ENCODE results near the gene INPP5A. TPM values are rescaled to one million over a fixed set of nuclear protein-coding genes. Genes with fewer than 3 reads are reported as not detected.
A peak's percentile ranks its signal among the peaks of the same experiment; 100 is the strongest.

Gene INPP5A
- total RNA-seq, 2 experiments from 2014 or later, result 7.4 to 7.5 TPM

GRCh38 chr10:132536877-132537683, 507 bp upstream of the INPP5A start:
- intact Hi-C loops (cut with micrococcal nuclease), result loop anchor here (1.0 to 5.0 kb wide), 8 partner anchors 38 to 636 kb away; partner anchors contain the start of genes LRRC27 and PPP2R2D

GRCh38 chr10:132538031-132538789, 623 bp downstream of the INPP5A start:
- CTCF ChIA-PET, result interaction anchor here (2.9 kb wide), 1 partner anchor 13 kb away, joined by 13 read pairs; no protein-coding TSS in a partner anchor
- POLR2A ChIA-PET, result no interaction called here
- Mint-ChIP-seq H3K4me3 (peak overlapping the region; percentile 85), H3K4me1 (ENCODE audit: low read depth) (peaks cover 52% of the 10 kb centered on the region), H3K27me3 (no peaks in the 10 kb centered on the region), H3K36me3 (peaks cover 4% of the 10 kb centered on the region), H3K27ac (peak overlapping the region; percentile 69), H3K9me3 (no peaks in the 10 kb centered on the region)
- intact Hi-C loops (cut with micrococcal nuclease), result loop anchor here (5.0 kb wide), 1 partner anchor 151 kb away; no protein-coding TSS in a partner anchor
- no peak for DNase-seq

More at GRCh38 chr10:132536877-132537683, 507 bp upstream of the INPP5A start:
- H3K9me3 Mint-ChIP-seq, result peaks cover 3% of the 10 kb centered on the region
- H3K27me3 Mint-ChIP-seq, result peaks cover 3% of the 10 kb centered on the region
- H3K4me3 Mint-ChIP-seq, result peak overlapping the region; percentile 61
- peak; percentile 100 for DNase-seq
- peaks cover 45% of the 10 kb centered on the region for H3K4me1 Mint-ChIP-seq (ENCODE audit: low read depth)
- CTCF ChIA-PET, result no interaction called here
- POLR2A ChIA-PET, result no interaction called here
- H3K36me3 Mint-ChIP-seq, result peaks cover 4% of the 10 kb centered on the region
- no peak overlapping the region for H3K27ac Mint-ChIP-seq

GRCh38 chr10:132538790-132539421, 1.3 kb downstream of the INPP5A start:
- H3K4me3 Mint-ChIP-seq, result peak overlapping the region; percentile 85
- H3K9me3 Mint-ChIP-seq, result no peaks in the 10 kb centered on the region
- no peak for DNase-seq
- ChIA-PET POLR2A (interaction anchor here (1.6 kb wide), 1 partner anchor 37 kb away, joined by 4 read pairs; no protein-coding TSS in a partner anchor), CTCF (interaction anchor here (2.9 kb wide), 1 partner anchor 12 kb away, joined by 13 read pairs; no protein-coding TSS in a partner anchor)
- H3K4me1 Mint-ChIP-seq (ENCODE audit: low read depth), result peaks cover 54% of the 10 kb centered on the region
- H3K27ac Mint-ChIP-seq, result peak overlapping the region; percentile 46
- no peaks in the 10 kb centered on the region for H3K27me3 Mint-ChIP-seq
- intact Hi-C loops (cut with micrococcal nuclease), result loop anchor here (5.0 kb wide), 1 partner anchor 152 kb away; no protein-coding TSS in a partner anchor
- H3K36me3 Mint-ChIP-seq, result peaks cover 4% of the 10 kb centered on the region

- Mint-ChIP-seq H3K9me3 (no peaks in the 10 kb centered on the region), H3K4me3 (peak overlapping the region; percentile 85), H3K27me3 (no peaks in the 10 kb centered on the region), H3K27ac (peak overlapping the region; percentile 83), H3K4me1 (ENCODE audit: low read depth) (peaks cover 59% of the 10 kb centered on the region), H3K36me3 (peaks cover 4% of the 10 kb centered on the region)
- intact Hi-C loops (cut with micrococcal nuclease), result loop anchor here (5.0 kb wide), 1 partner anchor 152 kb away; no protein-coding TSS in a partner anchor
- ChIA-PET POLR2A (interaction anchor here (0.7 to 1.6 kb wide), 2 partner anchors 32 to 36 kb away, joined by 4 read pairs; no protein-coding TSS in a partner anchor), CTCF (interaction anchor here (2.9 kb wide), 1 partner anchor 12 kb away, joined by 13 read pairs; no protein-coding TSS in a partner anchor)
- peak; percentile 67 for DNase-seq
Observed at GRCh38 chr10:132539431-132539839, 1.8 kb downstream of the INPP5A start.

- Mint-ChIP-seq H3K9me3 (no peaks in the 10 kb centered on the region), H3K4me3 (peak overlapping the region; percentile 85), H3K4me1 (ENCODE audit: low read depth) (peaks cover 63% of the 10 kb centered on the region), H3K27me3 (no peaks in the 10 kb centered on the region), H3K36me3 (peaks cover 4% of the 10 kb centered on the region), H3K27ac (peak overlapping the region; percentile 83)
- peak; percentile 62 for DNase-seq
- POLR2A ChIA-PET, result interaction anchor here (0.7 to 1.9 kb wide), 3 partner anchors 11 to 36 kb away, joined by 4 to 6 read pairs (median 4); no protein-coding TSS in a partner anchor
- intact Hi-C loops (cut with micrococcal nuclease), result loop anchor here (1.0 to 5.0 kb wide), 2 partner anchors 53 to 153 kb away; no protein-coding TSS in a partner anchor
- CTCF ChIA-PET, result interaction anchor here (2.9 kb wide), 1 partner anchor 11 kb away, joined by 13 read pairs; no protein-coding TSS in a partner anchor
Observed at GRCh38 chr10:132539894-132540293, 2.3 kb downstream of the INPP5A start.

GRCh38 chr10:132540456-132540855, 2.9 kb downstream of the INPP5A start:
- no peaks in the 10 kb centered on the region for H3K27me3 Mint-ChIP-seq
- H3K4me3 Mint-ChIP-seq, result peak overlapping the region; percentile 85
- H3K9me3 Mint-ChIP-seq, result no peaks in the 10 kb centered on the region
- POLR2A ChIA-PET, result interaction anchor here (1.6 to 1.9 kb wide), 2 partner anchors 11 to 35 kb away, joined by 4 to 6 read pairs; no protein-coding TSS in a partner anchor
- H3K27ac Mint-ChIP-seq, result peak overlapping the region; percentile 83
- intact Hi-C loops (cut with micrococcal nuclease), result loop anchor here (1.0 kb wide), 1 partner anchor 53 kb away; no protein-coding TSS in a partner anchor
- H3K36me3 Mint-ChIP-seq, result peaks cover 4% of the 10 kb centered on the region
- no peak for DNase-seq
- CTCF ChIA-PET, result interaction anchor here (2.9 kb wide), 1 partner anchor 11 kb away, joined by 13 read pairs; no protein-coding TSS in a partner anchor
- H3K4me1 Mint-ChIP-seq (ENCODE audit: low read depth), result peaks cover 64% of the 10 kb centered on the region

- H3K4me3 Mint-ChIP-seq, result no peak overlapping the region
- POLR2A ChIA-PET, result interaction anchor here (1.9 kb wide), 1 partner anchor 10 kb away, joined by 6 read pairs; no protein-coding TSS in a partner anchor
- no peak overlapping the region for H3K27ac Mint-ChIP-seq
Observed at GRCh38 chr10:132541129-132541528, 3.5 kb downstream of the INPP5A start.

GRCh38 chr10:132541601-132542011, 4.0 kb downstream of the INPP5A start:
- H3K4me3 Mint-ChIP-seq, result no peak overlapping the region
- peaks cover 4% of the 10 kb centered on the region for H3K36me3 Mint-ChIP-seq
- POLR2A ChIA-PET, result interaction anchor here (1.9 kb wide), 1 partner anchor 10 kb away, joined by 6 read pairs; no protein-coding TSS in a partner anchor
- no peak overlapping the region for H3K27ac Mint-ChIP-seq
- H3K4me1 Mint-ChIP-seq (ENCODE audit: low read depth), result peaks cover 66% of the 10 kb centered on the region
- intact Hi-C loops (cut with micrococcal nuclease), result loop anchor here (1.0 kb wide), 1 partner anchor 10 kb away; no protein-coding TSS in a partner anchor
- H3K9me3 Mint-ChIP-seq, result no peaks in the 10 kb centered on the region
- DNase-seq, result peak; percentile 41
- CTCF ChIA-PET, result no interaction called here
- H3K27me3 Mint-ChIP-seq, result no peaks in the 10 kb centered on the region

More at GRCh38 chr10:132541129-132541528, 3.5 kb downstream of the INPP5A start:
- H3K9me3 Mint-ChIP-seq, result no peaks in the 10 kb centered on the region
- peaks cover 68% of the 10 kb centered on the region for H3K4me1 Mint-ChIP-seq (ENCODE audit: low read depth)
- DNase-seq, result no peak
- no peaks in the 10 kb centered on the region for H3K27me3 Mint-ChIP-seq
- H3K36me3 Mint-ChIP-seq, result peaks cover 4% of the 10 kb centered on the region
- CTCF ChIA-PET, result interaction anchor here (2.9 kb wide), 1 partner anchor 10 kb away, joined by 13 read pairs; no protein-coding TSS in a partner anchor
- intact Hi-C loops (cut with micrococcal nuclease), result loop anchor here (1.0 kb wide), 1 partner anchor 10 kb away; no protein-coding TSS in a partner anchor

GRCh38 chr10:132542086-132542775, 4.6 kb downstream of the INPP5A start:
- Mint-ChIP-seq H3K4me1 (ENCODE audit: low read depth) (peaks cover 70% of the 10 kb centered on the region), H3K4me3 (no peak overlapping the region), H3K27ac (no peak overlapping the region), H3K9me3 (no peaks in the 10 kb centered on the region), H3K27me3 (no peaks in the 10 kb centered on the region), H3K36me3 (peaks cover 4% of the 10 kb centered on the region)
- ChIA-PET POLR2A (no interaction called here), CTCF (no interaction called here)
- intact Hi-C loops (cut with micrococcal nuclease), result no loop called here
- DNase-seq, result no peak

- H3K9me3 Mint-ChIP-seq, result no peaks in the 10 kb centered on the region
- POLR2A ChIA-PET, result no interaction called here
- CTCF ChIA-PET, result no interaction called here
- H3K36me3 Mint-ChIP-seq, result peaks cover 4% of the 10 kb centered on the region
- no peak for DNase-seq
- peaks cover 72% of the 10 kb centered on the region for H3K4me1 Mint-ChIP-seq (ENCODE audit: low read depth)
- H3K4me3 Mint-ChIP-seq, result no peak overlapping the region
- intact Hi-C loops (cut with micrococcal nuclease), result no loop called here
- H3K27ac Mint-ChIP-seq, result no peak overlapping the region
- no peaks in the 10 kb centered on the region for H3K27me3 Mint-ChIP-seq
Observed at GRCh38 chr10:132542819-132543218, 5.2 kb downstream of the INPP5A start.
